Measurements from ENCODE around the gene LCE1F. TPM values are rescaled to one million over a fixed set of nuclear protein-coding genes. Genes with fewer than 3 reads are reported as not detected.

LCE1F gene
- total and polyA plus RNA-seq, 4 donors = not detected

- H3K27me3 ChIP-seq (ENCODE audit: control insufficient read depth in 3 of 3, insufficient read depth in 3 of 3, low read length in 2 of 3) = no peaks in the 10 kb centered on the region
- no peak for TF ChIP-seq CTCF (IDR thresholded peaks at IDR 0.05; ENCODE audit: control extremely low read depth, extremely low read depth)
- H3K4me3 ChIP-seq = no peak within 1 kb of the TSS
- ATAC-seq (ENCODE audit: insufficient read depth, low FRiP score) = no peak
- H3K4me1 ChIP-seq (ENCODE audit: control insufficient read depth in 5 of 5, insufficient read depth in 5 of 5, low read length in 5 of 5) = no peaks in the 10 kb centered on the region
- H3K9me3 ChIP-seq (ENCODE audit: control insufficient read depth in 4 of 4, insufficient read depth in 3 of 4, low read length in 3 of 4) = peaks cover 0 to 3% (median 0%) of the 10 kb centered on the region in 4 donors
- H3K9ac ChIP-seq (ENCODE audit: insufficient read depth in 1 of 2, low read length in 2 of 2) = no peak within 1 kb of the TSS
- H3K27ac ChIP-seq (ENCODE audit: low read depth in 1 of 2, low read length in 1 of 2) = no peak within 1 kb of the TSS
- WGBS, 2 donors = 54 to 70% methylated on average over 3 of the region's 3 CpGs
- H3K36me3 ChIP-seq (ENCODE audit: control insufficient read depth in 4 of 4, insufficient read depth in 4 of 4, low read length in 4 of 4) = no peaks in the 10 kb centered on the region
- no peak for DNase-seq
These were observed 31.6 kb downstream of the LCE1F start, which contains the start of gene LCE1C for GRCh38 chr1:152806576-152806975. Gene LCE1C (minus strand): TSS chr1:152806651. CDS start chr1:152805478, 1,173 bp downstream.

- ATAC-seq (ENCODE audit: insufficient read depth, low FRiP score) (no peak), DNase-seq (no peak)
- Histone ChIP-seq H3K4me1 (ENCODE audit: control insufficient read depth in 5 of 5, insufficient read depth in 5 of 5, low read length in 5 of 5) (no peaks in the 10 kb centered on the region), H3K27ac (ENCODE audit: low read depth in 1 of 2, low read length in 1 of 2) (no peak overlapping the region), H3K9ac (ENCODE audit: insufficient read depth in 1 of 2, low read length in 2 of 2) (no peak overlapping the region), H3K9me3 (ENCODE audit: control insufficient read depth in 4 of 4, insufficient read depth in 3 of 4, low read length in 3 of 4) (peaks cover 0 to 3% (median 0%) of the 10 kb centered on the region in 4 donors), H3K36me3 (ENCODE audit: control insufficient read depth in 4 of 4, insufficient read depth in 4 of 4, low read length in 4 of 4) (no peaks in the 10 kb centered on the region), H3K4me3 (no peak overlapping the region), H3K27me3 (ENCODE audit: control insufficient read depth in 3 of 3, insufficient read depth in 3 of 3, low read length in 2 of 3) (no peaks in the 10 kb centered on the region)
- WGBS, 2 donors = 72 to 75% methylated on average over 2 of the region's 2 CpGs
- TF ChIP-seq CTCF (IDR thresholded peaks at IDR 0.05; ENCODE audit: control extremely low read depth, extremely low read depth) = no peak
These were observed 36.1 kb downstream of the LCE1F start for GRCh38 chr1:152811050-152811449.

- ATAC-seq (ENCODE audit: insufficient read depth, low FRiP score) (no peak), DNase-seq (no peak)
- H3K27me3 ChIP-seq (ENCODE audit: control insufficient read depth in 3 of 3, insufficient read depth in 3 of 3, low read length in 2 of 3) = no peaks in the 10 kb centered on the region
- no peak within 1 kb of the TSS for H3K9ac ChIP-seq (ENCODE audit: insufficient read depth in 1 of 2, low read length in 2 of 2)
- peaks cover 0 to 3% (median 0%) of the 10 kb centered on the region in 4 donors for H3K9me3 ChIP-seq (ENCODE audit: control insufficient read depth in 4 of 4, insufficient read depth in 3 of 4, low read length in 3 of 4)
- H3K27ac ChIP-seq (ENCODE audit: low read depth in 1 of 2, low read length in 1 of 2) = no peak within 1 kb of the TSS
- H3K4me3 ChIP-seq = no peak within 1 kb of the TSS
- WGBS, 2 donors = 66 to 67% methylated on average over 2 of the region's 2 CpGs
- no peaks in the 10 kb centered on the region for H3K36me3 ChIP-seq (ENCODE audit: control insufficient read depth in 4 of 4, insufficient read depth in 4 of 4, low read length in 4 of 4)
- no peaks in the 10 kb centered on the region for H3K4me1 ChIP-seq (ENCODE audit: control insufficient read depth in 5 of 5, insufficient read depth in 5 of 5, low read length in 5 of 5)
- TF ChIP-seq CTCF (IDR thresholded peaks at IDR 0.05; ENCODE audit: control extremely low read depth, extremely low read depth) = no peak
These were observed 36.7 kb downstream of the LCE1F start, which contains the start of gene LCE1B for GRCh38 chr1:152811671-152812070. Gene LCE1B (plus strand): TSS chr1:152811971. CDS start chr1:152812447, 476 bp downstream.

- Histone ChIP-seq H3K9ac (ENCODE audit: insufficient read depth in 1 of 2, low read length in 2 of 2) (no peak overlapping the region), H3K9me3 (ENCODE audit: control insufficient read depth in 4 of 4, insufficient read depth in 3 of 4, low read length in 3 of 4) (no peaks in the 10 kb centered on the region), H3K4me1 (ENCODE audit: control insufficient read depth in 5 of 5, insufficient read depth in 5 of 5, low read length in 5 of 5) (no peaks in the 10 kb centered on the region), H3K27me3 (ENCODE audit: control insufficient read depth in 3 of 3, insufficient read depth in 3 of 3, low read length in 2 of 3) (no peaks in the 10 kb centered on the region), H3K4me3 (no peak overlapping the region), H3K27ac (ENCODE audit: low read depth in 1 of 2, low read length in 1 of 2) (no peak overlapping the region), H3K36me3 (ENCODE audit: control insufficient read depth in 4 of 4, insufficient read depth in 4 of 4, low read length in 4 of 4) (no peaks in the 10 kb centered on the region)
- no peak for TF ChIP-seq CTCF (IDR thresholded peaks at IDR 0.05; ENCODE audit: control extremely low read depth, extremely low read depth)
- ATAC-seq (ENCODE audit: insufficient read depth, low FRiP score) = no peak
- DNase-seq = no peak
- 84 to 88% methylated on average over 6 of the region's 6 CpGs for WGBS, 2 donors
These were observed 42.4 kb downstream of the LCE1F start for GRCh38 chr1:152817309-152817708.

Data from lung (tissue), 12 donors.